Calu3 (cell line): ENCODE measurements around the gene DCP2. TPM values are rescaled to one million over a fixed set of nuclear protein-coding genes. Genes with fewer than 3 reads are reported as not detected.

Source experiments
- BruUV-seq: library from RNA; stranded (reverse); fragments of 400-500 nt; replicated peaks from 2 replicates; lab custom pipeline; 2021; lab: Mats Ljungman, UMichigan
- CTCF ChIA-PET: fragments of 300-600 bp; sonication (Branson Sonifier 250); formaldehyde crosslinking; loops from one replicate; lab custom pipeline; 2022; ENCODE audit warnings: antibody characterized with exemption; lab: Charles Lee
- DNase-seq: peaks from one replicate; pipeline ENCODE4 v3.0.0; 2022
- H3K27ac Mint-ChIP-seq: one replicate; pipeline ENCODE4 v1.8.0; 2022; ENCODE audit warnings: mixed read lengths; ENCODE audit not compliant: unreplicated experiment
- H3K27me3 Mint-ChIP-seq: one replicate; pipeline ENCODE4 v1.8.0; 2022; ENCODE audit warnings: mixed read lengths; ENCODE audit not compliant: unreplicated experiment
- H3K36me3 Mint-ChIP-seq: one replicate; pipeline ENCODE4 v1.8.0; 2022; ENCODE audit warnings: mild to moderate bottlenecking, moderate library complexity, mixed read lengths; ENCODE audit not compliant: insufficient read depth, unreplicated experiment
- H3K4me1 Mint-ChIP-seq: one replicate; pipeline ENCODE4 v1.8.0; 2022; ENCODE audit warnings: mild to moderate bottlenecking, low read depth, mixed read lengths; ENCODE audit not compliant: unreplicated experiment
- H3K4me3 Mint-ChIP-seq: one replicate; pipeline ENCODE4 v1.8.0; 2022; ENCODE audit warnings: mild to moderate bottlenecking, low read depth, moderate library complexity, mixed read lengths; ENCODE audit not compliant: unreplicated experiment
- H3K9me3 Mint-ChIP-seq: one replicate; pipeline ENCODE4 v1.8.0; 2022; ENCODE audit warnings: low read depth, mixed read lengths; ENCODE audit not compliant: unreplicated experiment
- intact Hi-C: fragments of 100-400 bp; cut with micrococcal nuclease; formaldehyde crosslinking; loops from one replicate; pipeline ENCODE4 v1.10.0; 2022; ENCODE audit not compliant: unreplicated experiment
- total RNA-seq: library from RNA; stranded (reverse); gene quantifications from 2 replicates; pipeline ENCODE4 v1.2.3, GENCODE V29; 2022
- TF ChIP-seq, protein P1 (sequence below): fragments of 200-600 bp; IDR thresholded peaks from one replicate; pipeline ENCODE4 v1.8.0; 2022; ENCODE audit warnings: antibody characterized with exemption; ENCODE audit not compliant: unreplicated experiment

DCP2 gene
- total RNA-seq, 1 experiment from 2014 or later: 56.0 TPM

DNA sequence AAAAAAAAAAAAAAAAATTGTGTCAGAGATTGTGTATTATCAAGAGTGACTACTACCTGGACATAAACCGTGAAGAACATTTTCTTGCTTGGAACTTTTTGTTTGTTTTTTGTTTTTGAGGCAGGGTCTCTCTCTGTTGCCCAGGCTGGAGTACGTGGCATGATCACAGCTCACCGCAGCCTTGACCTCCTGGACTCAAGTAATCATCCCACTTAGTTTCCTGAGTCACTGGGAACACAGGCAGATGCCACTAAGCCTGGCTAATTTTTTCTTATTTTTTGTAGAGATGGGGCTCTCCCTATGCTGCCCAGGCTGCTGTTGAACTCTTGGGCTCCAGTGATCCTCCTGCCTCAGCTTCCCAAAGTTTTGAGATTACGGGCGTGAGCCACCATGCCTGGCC, 25.8 kb downstream of the DCP2 start:
- peaks cover 50% of the 10 kb centered on the region for H3K36me3 Mint-ChIP-seq
- no peaks in the 10 kb centered on the region for H3K27me3 Mint-ChIP-seq
- intact Hi-C loops: no loop called here
- no peak overlapping the region for H3K4me3 Mint-ChIP-seq
- CTCF ChIA-PET: interaction anchor here (0.6 kb wide), 1 partner anchor 893 kb away, joined by 3 read pairs; no protein-coding TSS in a partner anchor
- H3K9me3 Mint-ChIP-seq: no peaks in the 10 kb centered on the region
- DNase-seq: no peak
- H3K27ac Mint-ChIP-seq: no peak overlapping the region
- no peaks in the 10 kb centered on the region for H3K4me1 Mint-ChIP-seq
- no TSS peak for BruUV-seq
- TF ChIP-seq, protein P1, sequence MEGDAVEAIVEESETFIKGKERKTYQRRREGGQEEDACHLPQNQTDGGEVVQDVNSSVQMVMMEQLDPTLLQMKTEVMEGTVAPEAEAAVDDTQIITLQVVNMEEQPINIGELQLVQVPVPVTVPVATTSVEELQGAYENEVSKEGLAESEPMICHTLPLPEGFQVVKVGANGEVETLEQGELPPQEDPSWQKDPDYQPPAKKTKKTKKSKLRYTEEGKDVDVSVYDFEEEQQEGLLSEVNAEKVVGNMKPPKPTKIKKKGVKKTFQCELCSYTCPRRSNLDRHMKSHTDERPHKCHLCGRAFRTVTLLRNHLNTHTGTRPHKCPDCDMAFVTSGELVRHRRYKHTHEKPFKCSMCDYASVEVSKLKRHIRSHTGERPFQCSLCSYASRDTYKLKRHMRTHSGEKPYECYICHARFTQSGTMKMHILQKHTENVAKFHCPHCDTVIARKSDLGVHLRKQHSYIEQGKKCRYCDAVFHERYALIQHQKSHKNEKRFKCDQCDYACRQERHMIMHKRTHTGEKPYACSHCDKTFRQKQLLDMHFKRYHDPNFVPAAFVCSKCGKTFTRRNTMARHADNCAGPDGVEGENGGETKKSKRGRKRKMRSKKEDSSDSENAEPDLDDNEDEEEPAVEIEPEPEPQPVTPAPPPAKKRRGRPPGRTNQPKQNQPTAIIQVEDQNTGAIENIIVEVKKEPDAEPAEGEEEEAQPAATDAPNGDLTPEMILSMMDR: no peak

DNA sequence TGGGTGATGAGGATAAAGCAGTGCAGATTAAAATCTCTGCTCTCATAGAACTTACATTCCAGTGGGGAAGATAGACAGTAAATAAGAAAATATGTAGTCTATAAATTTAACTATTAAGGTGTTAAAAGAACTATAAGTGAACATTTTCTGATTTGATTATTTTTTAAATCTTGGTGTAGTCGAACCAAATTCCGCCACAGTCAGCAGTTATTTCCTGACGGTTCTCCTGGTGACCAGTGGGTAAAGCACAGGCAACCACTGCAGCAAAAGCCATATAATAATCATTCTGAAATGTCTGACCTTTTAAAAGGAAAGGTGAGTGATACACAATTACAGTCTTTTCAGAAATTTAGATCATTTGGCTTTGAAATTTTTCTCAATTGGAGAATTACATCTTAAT, 27.2 kb downstream of the DCP2 start:
- intact Hi-C loops: no loop called here
- DNase-seq: no peak
- Mint-ChIP-seq H3K4me3 (no peak overlapping the region), H3K36me3 (peaks cover 50% of the 10 kb centered on the region), H3K27ac (no peak overlapping the region), H3K4me1 (no peaks in the 10 kb centered on the region), H3K9me3 (no peaks in the 10 kb centered on the region), H3K27me3 (no peaks in the 10 kb centered on the region)
- TF ChIP-seq, protein P1: no peak
- CTCF ChIA-PET: no interaction called here
- no TSS peak for BruUV-seq

- Mint-ChIP-seq H3K27ac (peak overlapping the region; percentile 25), H3K27me3 (no peaks in the 10 kb centered on the region), H3K36me3 (peaks cover 59% of the 10 kb centered on the region), H3K4me1 (no peaks in the 10 kb centered on the region), H3K4me3 (no peak overlapping the region), H3K9me3 (no peaks in the 10 kb centered on the region)
- TF ChIP-seq, protein P1: no peak
- intact Hi-C loops: no loop called here
- no TSS peak for BruUV-seq
- CTCF ChIA-PET: no interaction called here
- no peak for DNase-seq
Measured at GRCh38 chr5:113005454-113005853, 28.9 kb downstream of the DCP2 start.

GRCh38 chr5:113017881-113018635, 41.5 kb downstream of the DCP2 start:
- H3K27ac Mint-ChIP-seq: peak overlapping the region; percentile 43
- no peaks in the 10 kb centered on the region for H3K9me3 Mint-ChIP-seq
- H3K27me3 Mint-ChIP-seq: no peaks in the 10 kb centered on the region
- no TSS peak for BruUV-seq
- CTCF ChIA-PET: no interaction called here
- peaks cover 22% of the 10 kb centered on the region for H3K36me3 Mint-ChIP-seq
- H3K4me1 Mint-ChIP-seq: peaks cover 61% of the 10 kb centered on the region
- intact Hi-C loops: no loop called here
- TF ChIP-seq, protein P1: no peak
- H3K4me3 Mint-ChIP-seq: no peak overlapping the region
- DNase-seq: no peak
